ACC112 (cell line): ENCODE measurements around the gene C2CD3.
"Not testable (repeated sequence)": the region's sequence is repeated elsewhere in the genome, so short reads cannot be mapped to it uniquely, and the experiment has no call there.

Source experiments
- H2AFZ ChIP-seq: fragments of 200-600 bp; sonication (generic); one replicate; pipeline ENCODE4 v1.6.0; 2017; ENCODE audit warnings: antibody characterized with exemption, low read length; ENCODE audit not compliant: unreplicated experiment
- H3K27ac ChIP-seq: fragments of 200-600 bp; sonication (generic); 2 replicates; pipeline ENCODE4 v1.5.1; 2014; ENCODE audit warnings: low read depth, mild to moderate bottlenecking, antibody characterized with exemption, low read length, moderate library complexity
- H3K27me3 ChIP-seq: fragments of 200-600 bp; sonication (generic); 2 replicates; pipeline ENCODE4 v1.6.1; 2014; ENCODE audit warnings: mild to moderate bottlenecking, antibody characterized with exemption, low read length, moderate library complexity, mixed read lengths; ENCODE audit not compliant: insufficient read depth
- H3K36me3 ChIP-seq: fragments of 200-600 bp; sonication (generic); 2 replicates; pipeline ENCODE4 v1.6.1; 2016; ENCODE audit warnings: mild to moderate bottlenecking, antibody characterized with exemption, low read length, moderate library complexity, mixed read lengths; ENCODE audit not compliant: insufficient read depth
- H3K4me1 ChIP-seq: fragments of 200-600 bp; sonication (generic); one replicate; pipeline ENCODE4 v1.6.1; 2016; ENCODE audit warnings: low read length, mixed read lengths; ENCODE audit not compliant: insufficient read depth, unreplicated experiment, control insufficient read depth
- H3K4me3 ChIP-seq: fragments of 200-600 bp; sonication (generic); 2 replicates; pipeline ENCODE4 v1.5.1; 2014; ENCODE audit warnings: mild to moderate bottlenecking, low read depth, low read length
- H3K79me2 ChIP-seq: fragments of 200-600 bp; sonication (generic); one replicate; pipeline ENCODE4 v1.6.0; 2016; ENCODE audit warnings: low read length; ENCODE audit not compliant: control insufficient read depth, unreplicated experiment, insufficient read depth

Gene C2CD3

GRCh38 chr11:74121804-74122203 is 49.0 kb downstream of the C2CD3 start:
- H3K27ac ChIP-seq = no peak overlapping the region
- H3K27me3 ChIP-seq = no peaks in the 10 kb centered on the region
- no peak overlapping the region for H3K4me3 ChIP-seq

GRCh38 chr11:74120260-74121035 is 50.4 kb downstream of the C2CD3 start:
- not testable (repeated sequence) for H3K27ac ChIP-seq, H3K27me3 ChIP-seq, H3K4me1 ChIP-seq, H3K4me3 ChIP-seq, H3K79me2 ChIP-seq, H2AFZ ChIP-seq
- peaks cover 12% of the 10 kb centered on the region; the same call in 1 of the 2 replicates for H3K36me3 ChIP-seq

More at GRCh38 chr11:74121804-74122203, 49.0 kb downstream of the C2CD3 start:
- Histone ChIP-seq H2AFZ (no peak overlapping the region), H3K36me3 (peaks cover 4% of the 10 kb centered on the region; the same call in 1 of the 2 replicates), H3K4me1 (no peaks in the 10 kb centered on the region), H3K79me2 (no peaks in the 10 kb centered on the region)

GRCh38 chr11:74116719-74117118 is 54.1 kb downstream of the C2CD3 start:
- no peak overlapping the region for H3K27ac ChIP-seq
- no peaks in the 10 kb centered on the region for H3K4me1 ChIP-seq
- no peaks in the 10 kb centered on the region for H3K27me3 ChIP-seq
- peaks cover 18% of the 10 kb centered on the region for H3K36me3 ChIP-seq
- no peak overlapping the region for H3K4me3 ChIP-seq
- H3K79me2 ChIP-seq = no peaks in the 10 kb centered on the region
- no peak overlapping the region for H2AFZ ChIP-seq

GRCh38 chr11:74112877-74113276 is 57.9 kb downstream of the C2CD3 start:
- no peaks in the 10 kb centered on the region for H3K4me1 ChIP-seq
- no peaks in the 10 kb centered on the region for H3K79me2 ChIP-seq
- no peak overlapping the region for H2AFZ ChIP-seq
- H3K27me3 ChIP-seq = no peaks in the 10 kb centered on the region
- peaks cover 14% of the 10 kb centered on the region for H3K36me3 ChIP-seq
- H3K27ac ChIP-seq = no peak overlapping the region
- no peak overlapping the region for H3K4me3 ChIP-seq

GRCh38 chr11:74106124-74106523 is 64.7 kb downstream of the C2CD3 start:
- Histone ChIP-seq H3K36me3 (peaks cover 5% of the 10 kb centered on the region; the same call in 1 of the 2 replicates), H3K4me1 (no peaks in the 10 kb centered on the region), H3K27ac (no peak overlapping the region), H3K27me3 (no peaks in the 10 kb centered on the region), H3K79me2 (no peaks in the 10 kb centered on the region), H2AFZ (no peak overlapping the region), H3K4me3 (no peak overlapping the region)

- Histone ChIP-seq H3K79me2 (no peaks in the 10 kb centered on the region), H3K4me1 (no peaks in the 10 kb centered on the region), H2AFZ (no peak overlapping the region), H3K4me3 (no peak overlapping the region), H3K27me3 (no peaks in the 10 kb centered on the region), H3K36me3 (peaks cover 10% of the 10 kb centered on the region; the same call in 1 of the 2 replicates), H3K27ac (no peak overlapping the region)
Observed at GRCh38 chr11:74102321-74102720, 68.5 kb downstream of the C2CD3 start.

GRCh38 chr11:74100735-74101134 is 70.1 kb downstream of the C2CD3 start:
- Histone ChIP-seq H2AFZ (no peak overlapping the region), H3K36me3 (peaks cover 6% of the 10 kb centered on the region; the same call in 1 of the 2 replicates), H3K4me3 (no peak overlapping the region), H3K27me3 (no peaks in the 10 kb centered on the region), H3K4me1 (no peaks in the 10 kb centered on the region), H3K27ac (no peak overlapping the region), H3K79me2 (no peaks in the 10 kb centered on the region)

- H3K4me3 ChIP-seq = no peak overlapping the region
- no peak overlapping the region for H2AFZ ChIP-seq
- no peaks in the 10 kb centered on the region for H3K4me1 ChIP-seq
- peaks cover 6% of the 10 kb centered on the region; the same call in 1 of the 2 replicates for H3K36me3 ChIP-seq
- no peaks in the 10 kb centered on the region for H3K27me3 ChIP-seq
- H3K27ac ChIP-seq = no peak overlapping the region
- H3K79me2 ChIP-seq = no peaks in the 10 kb centered on the region
Observed at GRCh38 chr11:74100231-74100630, 70.6 kb downstream of the C2CD3 start.

GRCh38 chr11:74097686-74098237 is 73.0 kb downstream of the C2CD3 start:
- no peaks in the 10 kb centered on the region for H3K4me1 ChIP-seq
- H3K36me3 ChIP-seq = peaks cover 15% of the 10 kb centered on the region
- H3K27ac ChIP-seq = no peak overlapping the region
- no peaks in the 10 kb centered on the region for H3K79me2 ChIP-seq
- no peak overlapping the region for H2AFZ ChIP-seq
- no peaks in the 10 kb centered on the region for H3K27me3 ChIP-seq
- no peak overlapping the region for H3K4me3 ChIP-seq

- peaks cover 12% of the 10 kb centered on the region for H3K36me3 ChIP-seq
- H3K27me3 ChIP-seq = no peaks in the 10 kb centered on the region
- H3K4me1 ChIP-seq = no peaks in the 10 kb centered on the region
- no peak overlapping the region for H3K4me3 ChIP-seq
- H3K27ac ChIP-seq = no peak overlapping the region
- no peaks in the 10 kb centered on the region for H3K79me2 ChIP-seq
- H2AFZ ChIP-seq = no peak overlapping the region
Observed at GRCh38 chr11:74094393-74094792, 76.4 kb downstream of the C2CD3 start.

GRCh38 chr11:74092425-74092824 is 78.4 kb downstream of the C2CD3 start:
- no peaks in the 10 kb centered on the region for H3K79me2 ChIP-seq
- no peaks in the 10 kb centered on the region for H3K4me1 ChIP-seq
- H2AFZ ChIP-seq = no peak overlapping the region
- H3K36me3 ChIP-seq = peaks cover 14% of the 10 kb centered on the region
- H3K4me3 ChIP-seq = no peak overlapping the region
- H3K27ac ChIP-seq = no peak overlapping the region
- H3K27me3 ChIP-seq = no peaks in the 10 kb centered on the region
